Measurements from ENCODE around the gene PALMD. TPM values are rescaled to one million over a fixed set of nuclear protein-coding genes. Genes with fewer than 3 reads are reported as not detected.

The PALMD gene, protein sequence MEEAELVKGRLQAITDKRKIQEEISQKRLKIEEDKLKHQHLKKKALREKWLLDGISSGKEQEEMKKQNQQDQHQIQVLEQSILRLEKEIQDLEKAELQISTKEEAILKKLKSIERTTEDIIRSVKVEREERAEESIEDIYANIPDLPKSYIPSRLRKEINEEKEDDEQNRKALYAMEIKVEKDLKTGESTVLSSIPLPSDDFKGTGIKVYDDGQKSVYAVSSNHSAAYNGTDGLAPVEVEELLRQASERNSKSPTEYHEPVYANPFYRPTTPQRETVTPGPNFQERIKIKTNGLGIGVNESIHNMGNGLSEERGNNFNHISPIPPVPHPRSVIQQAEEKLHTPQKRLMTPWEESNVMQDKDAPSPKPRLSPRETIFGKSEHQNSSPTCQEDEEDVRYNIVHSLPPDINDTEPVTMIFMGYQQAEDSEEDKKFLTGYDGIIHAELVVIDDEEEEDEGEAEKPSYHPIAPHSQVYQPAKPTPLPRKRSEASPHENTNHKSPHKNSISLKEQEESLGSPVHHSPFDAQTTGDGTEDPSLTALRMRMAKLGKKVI
- total RNA-seq (2022) = 0.28 TPM in 1 of 2 replicates, not detected in the other
- Bru-seq, nascent RNA = percentile 14 among the genes with signal in this experiment
- BruChase-seq, experiment 1, labeled RNA remaining after a 2-hour chase = percentile 10 among the genes with signal in this experiment
- BruChase-seq, experiment 2, labeled RNA remaining after a 6-hour chase = percentile 10 among the genes with signal in this experiment
- long read RNA-seq = 0 reads

DNA sequence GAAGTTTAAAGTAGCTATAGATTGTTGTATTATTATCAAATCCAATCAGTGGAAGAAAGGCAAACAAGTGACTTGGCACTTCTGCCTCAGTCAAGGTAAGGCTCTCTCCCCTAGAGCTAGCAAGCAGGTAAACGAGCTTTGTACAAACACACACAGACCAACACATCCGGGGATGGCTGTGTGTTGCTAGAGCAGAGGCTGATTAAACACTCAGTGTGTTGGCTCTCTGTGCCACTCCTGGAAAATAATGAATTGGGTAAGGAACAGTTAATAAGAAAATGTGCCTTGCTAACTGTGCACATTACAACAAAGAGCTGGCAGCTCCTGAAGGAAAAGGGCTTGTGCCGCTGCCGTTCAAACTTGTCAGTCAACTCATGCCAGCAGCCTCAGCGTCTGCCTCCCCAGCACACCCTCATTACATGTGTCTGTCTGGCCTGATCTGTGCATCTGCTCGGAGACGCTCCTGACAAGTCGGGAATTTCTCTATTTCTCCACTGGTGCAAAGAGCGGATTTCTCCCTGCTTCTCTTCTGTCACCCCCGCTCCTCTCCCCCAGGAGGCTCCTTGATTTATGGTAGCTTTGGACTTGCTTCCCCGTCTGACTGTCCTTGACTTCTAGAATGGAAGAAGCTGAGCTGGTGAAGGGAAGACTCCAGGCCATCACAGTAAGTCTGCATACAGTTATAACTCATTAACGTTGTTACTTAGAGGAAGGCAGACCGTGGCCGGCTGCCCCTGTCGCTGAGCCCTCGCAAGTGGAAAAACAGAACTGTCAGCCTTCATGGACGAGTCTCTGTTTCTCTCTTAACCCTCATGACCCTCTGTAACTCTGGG lies at the start of gene PALMD:
TSS of gene PALMD (plus strand) at position 415 of the 833 bp plus-strand sequence. CDS start at position 620, 205 bp downstream.
- H3K36me3 ChIP-seq (ENCODE audit: control insufficient read depth, insufficient read depth, low read length) = no peaks in the 10 kb centered on the region
- no peaks in the 10 kb centered on the region for H3K27me3 ChIP-seq (replicated peaks; ENCODE audit: control insufficient read depth, insufficient read depth, low read length)
- peak within 1 kb of the TSS; percentile 70 for H3K4me3 Mint-ChIP-seq (ENCODE audit: unreplicated experiment)
- intact Hi-C loops (cut with micrococcal nuclease; ENCODE audit: unreplicated experiment) = loop anchor here (10.0 kb wide), 1 partner anchor 121 kb away; no protein-coding TSS in a partner anchor
- BruUV-seq (replicated peaks) = no TSS peak
- H3K36me3 Mint-ChIP-seq (ENCODE audit: insufficient read depth, unreplicated experiment) = no peaks in the 10 kb centered on the region
- H3K9me3 Mint-ChIP-seq (ENCODE audit: unreplicated experiment) = no peaks in the 10 kb centered on the region
- no peaks in the 10 kb centered on the region for H3K9me3 ChIP-seq
- TF ChIP-seq, protein P1, sequence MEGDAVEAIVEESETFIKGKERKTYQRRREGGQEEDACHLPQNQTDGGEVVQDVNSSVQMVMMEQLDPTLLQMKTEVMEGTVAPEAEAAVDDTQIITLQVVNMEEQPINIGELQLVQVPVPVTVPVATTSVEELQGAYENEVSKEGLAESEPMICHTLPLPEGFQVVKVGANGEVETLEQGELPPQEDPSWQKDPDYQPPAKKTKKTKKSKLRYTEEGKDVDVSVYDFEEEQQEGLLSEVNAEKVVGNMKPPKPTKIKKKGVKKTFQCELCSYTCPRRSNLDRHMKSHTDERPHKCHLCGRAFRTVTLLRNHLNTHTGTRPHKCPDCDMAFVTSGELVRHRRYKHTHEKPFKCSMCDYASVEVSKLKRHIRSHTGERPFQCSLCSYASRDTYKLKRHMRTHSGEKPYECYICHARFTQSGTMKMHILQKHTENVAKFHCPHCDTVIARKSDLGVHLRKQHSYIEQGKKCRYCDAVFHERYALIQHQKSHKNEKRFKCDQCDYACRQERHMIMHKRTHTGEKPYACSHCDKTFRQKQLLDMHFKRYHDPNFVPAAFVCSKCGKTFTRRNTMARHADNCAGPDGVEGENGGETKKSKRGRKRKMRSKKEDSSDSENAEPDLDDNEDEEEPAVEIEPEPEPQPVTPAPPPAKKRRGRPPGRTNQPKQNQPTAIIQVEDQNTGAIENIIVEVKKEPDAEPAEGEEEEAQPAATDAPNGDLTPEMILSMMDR (IDR thresholded peaks at IDR 0.05; ENCODE audit: insufficient read depth in 1 of 2, low read depth in 1 of 2, low read length in 1 of 2, severe bottlenecking in 1 of 2, unreplicated experiment in 1 of 2) = no peak
- H3K4me1 ChIP-seq = no peaks in the 10 kb centered on the region
- no peaks in the 10 kb centered on the region for H3K27me3 Mint-ChIP-seq (ENCODE audit: insufficient read depth, unreplicated experiment)
- ChIA-PET CTCF (no interaction called here), POLR2A (no interaction called here)
- peak within 1 kb of the TSS; percentile 1; the same call in 1 of the 2 replicates for H3K4me3 ChIP-seq (ENCODE audit: low read depth, low read length)
- peaks cover 6% of the 10 kb centered on the region for H3K4me1 Mint-ChIP-seq (ENCODE audit: low read depth, unreplicated experiment)
- peak within 1 kb of the TSS; percentile 68 for H3K27ac Mint-ChIP-seq (ENCODE audit: unreplicated experiment)
- DNase-seq = peak in 1 of 2 experiments; percentile 3

DNA sequence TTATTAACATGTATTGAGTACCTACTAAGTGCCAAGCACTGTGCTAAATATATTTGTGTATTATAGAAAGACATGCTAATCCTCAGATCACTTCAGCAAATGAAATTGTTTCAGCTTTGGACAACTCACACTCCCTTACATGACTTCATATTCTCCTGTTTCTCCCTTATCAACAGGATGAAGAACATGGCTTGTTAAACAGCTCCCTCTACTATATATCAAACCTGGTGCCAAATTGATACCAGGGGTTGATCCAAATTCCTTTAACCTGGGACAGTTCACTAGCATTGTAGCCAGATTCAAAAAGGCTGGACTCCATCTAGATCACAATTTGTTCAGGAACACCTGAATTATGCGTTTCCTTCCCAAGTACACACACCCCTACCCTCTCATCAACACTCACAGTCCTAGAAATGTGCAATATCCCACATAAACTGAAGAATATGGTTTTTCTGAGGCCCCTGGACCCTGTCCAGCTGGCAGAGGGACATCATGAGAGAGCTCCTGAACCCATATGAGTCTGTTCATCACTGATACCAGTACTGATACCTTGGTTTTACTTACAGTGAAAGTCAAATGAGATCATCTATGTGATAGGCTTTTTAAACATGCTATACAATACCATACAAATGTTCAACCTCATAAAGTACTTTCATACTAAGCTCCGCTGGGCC lies 47.0 kb upstream of the PALMD start:
- Histone ChIP-seq H3K4me1 (0 out of 2 replicates have a peak, but pooled peaks cover 4% of the 10 kb centered on the region), H3K4me3 (ENCODE audit: low read depth, low read length) (no peak overlapping the region), H3K36me3 (ENCODE audit: control insufficient read depth, insufficient read depth, low read length) (no peaks in the 10 kb centered on the region), H3K9me3 (no peaks in the 10 kb centered on the region), H3K27me3 (replicated peaks; ENCODE audit: control insufficient read depth, insufficient read depth, low read length) (no peaks in the 10 kb centered on the region)
- no TSS peak for BruUV-seq (replicated peaks)
- POLR2A ChIA-PET = no interaction called here
- TF ChIP-seq, protein P1 (IDR thresholded peaks at IDR 0.05; ENCODE audit: insufficient read depth in 1 of 2, low read depth in 1 of 2, low read length in 1 of 2, severe bottlenecking in 1 of 2, unreplicated experiment in 1 of 2) = no peak
- no peaks in the 10 kb centered on the region for H3K9me3 Mint-ChIP-seq (ENCODE audit: unreplicated experiment)
- no peak overlapping the region for H3K27ac Mint-ChIP-seq (ENCODE audit: unreplicated experiment)
- CTCF ChIA-PET = no interaction called here
- intact Hi-C loops (cut with micrococcal nuclease; ENCODE audit: unreplicated experiment) = no loop called here
- DNase-seq = no peak
- H3K36me3 Mint-ChIP-seq (ENCODE audit: insufficient read depth, unreplicated experiment) = peaks cover 4% of the 10 kb centered on the region
- H3K4me3 Mint-ChIP-seq (ENCODE audit: unreplicated experiment) = no peak overlapping the region
- H3K4me1 Mint-ChIP-seq (ENCODE audit: low read depth, unreplicated experiment) = no peaks in the 10 kb centered on the region
- H3K27me3 Mint-ChIP-seq (ENCODE audit: insufficient read depth, unreplicated experiment) = no peaks in the 10 kb centered on the region
